B cell (primary cell): ENCODE results near the gene TMC5. TPM values are rescaled to one million over a fixed set of nuclear protein-coding genes. Genes with fewer than 3 reads are reported as not detected.

ENCODE experiments used
- ATAC-seq: fragments of 200-7000 bp; cut with Tn5 transposase; one replicate; pipeline ENCODE4 v1.10.0; 2021; ENCODE audit warnings: low read depth, mild to moderate bottlenecking, moderate number of reproducible peaks, moderate library complexity
- CTCF ChIA-PET: fragments of 350-600 bp; sonication (Branson Sonifier 250); formaldehyde crosslinking; loops from one replicate; lab custom pipeline; 2021; ENCODE audit warnings: antibody characterized with exemption, inconsistent platforms; lab: Charles Lee
- POLR2A ChIA-PET: fragments of 350-600 bp; sonication (Branson Sonifier 250); formaldehyde crosslinking; loops from one replicate; lab custom pipeline; 2021; ENCODE audit warnings: antibody characterized with exemption; lab: Charles Lee
- DNase-seq: peaks from one replicate; pipeline ENCODE4 v3.0.0; 2013
- H2AFZ ChIP-seq: 2 replicates; pipeline ENCODE4 v1.6.1; 2012; ENCODE audit warnings: mild to moderate bottlenecking, low read depth, low read length; ENCODE audit not compliant: insufficient read depth, poor library complexity, severe bottlenecking
- H3K27ac ChIP-seq, 2 donors: 1 replicate in 1 of 2; 2 replicates in 1 of 2; pipeline ENCODE4 v1.5.1; 2012 to 2013; ENCODE audit warnings: low read length in 2 of 2, mild to moderate bottlenecking in 2 of 2, moderate library complexity in 1 of 2
- H3K27me3 ChIP-seq, 4 experiments: fragments of 200-600 bp in 1 of 4; sonication (generic) in 1 of 4; replicated peaks in 1 of 4; 1 replicate in 2 of 4; 2 replicates in 2 of 4; pipeline versions ENCODE4 v1.6.1 to v1.7.0; 2013 to 2016; ENCODE audit warnings: low read length in 3 of 4, mild to moderate bottlenecking in 2 of 4, mixed read lengths in 1 of 4, moderate library complexity in 1 of 4; ENCODE audit not compliant: insufficient read depth in 4 of 4, control insufficient read depth in 3 of 4; ENCODE audit errors: control extremely low read depth in 1 of 4
- H3K36me3 ChIP-seq, 2 experiments: replicated peaks in 1 of 2; 1 replicate in 1 of 2; 2 replicates in 1 of 2; pipeline versions ENCODE4 v1.6.1 to v1.7.1; 2013; ENCODE audit warnings: low read length in 1 of 2; ENCODE audit not compliant: insufficient read depth in 2 of 2, control insufficient read depth in 1 of 2; ENCODE audit errors: control extremely low read depth in 1 of 2, extremely low read depth in 1 of 2
- H3K4me1 ChIP-seq, 2 donors: fragments of 200-600 bp in 1 of 2; sonication (generic) in 1 of 2; 1 replicate in 1 of 2; 2 replicates in 1 of 2; pipeline versions ENCODE4 v1.5.1 to v1.6.1; 2013 to 2017; ENCODE audit warnings: low read length in 2 of 2; ENCODE audit not compliant: control insufficient read depth in 2 of 2, insufficient read depth in 2 of 2
- H3K4me2 ChIP-seq: replicated peaks from 2 replicates; pipeline ENCODE3; 2012; ENCODE audit warnings: mild to moderate bottlenecking, low read depth, low read length; ENCODE audit not compliant: poor library complexity, severe bottlenecking
- H3K4me3 ChIP-seq, 5 experiments: fragments of 200-600 bp in 1 of 5; sonication (generic) in 1 of 5; 1 replicate in 3 of 5; 2 replicates in 2 of 5; pipeline versions ENCODE4 v1.5.1 to v1.7.0; 2011 to 2016; ENCODE audit warnings: low read length in 4 of 5, mild to moderate bottlenecking in 4 of 5, low read depth in 2 of 5, control low read depth in 1 of 5, moderate library complexity in 1 of 5; ENCODE audit not compliant: insufficient read depth in 1 of 5; ENCODE audit errors: control extremely low read depth in 1 of 5, extremely low read depth in 1 of 5
- H3K79me2 ChIP-seq: fragments of 200-600 bp; sonication (generic); one replicate; pipeline ENCODE4 v1.6.0; 2016; ENCODE audit warnings: low read length; ENCODE audit not compliant: control insufficient read depth, insufficient read depth
- H3K9ac ChIP-seq: fragments of 200-600 bp; sonication (generic); 2 replicates; pipeline ENCODE4 v1.6.1; 2017; ENCODE audit warnings: mild to moderate bottlenecking, low read length, moderate library complexity
- H3K9me3 ChIP-seq, 3 donors: one replicate each; pipeline versions ENCODE4 v1.6.1 to v1.7.1; 2013; ENCODE audit warnings: low read length in 2 of 3; ENCODE audit not compliant: control insufficient read depth in 2 of 3, insufficient read depth in 1 of 3; ENCODE audit errors: control extremely low read depth in 1 of 3
- H4K20me1 ChIP-seq: 2 replicates; pipeline ENCODE4 v1.6.0; 2012; ENCODE audit warnings: mild to moderate bottlenecking, low read length; ENCODE audit not compliant: insufficient read depth, control insufficient read depth, poor library complexity, severe bottlenecking
- H3K27ac Mint-ChIP-seq: one replicate; pipeline ENCODE4 v1.8.0; 2021; ENCODE audit warnings: mixed read lengths
- H3K27me3 Mint-ChIP-seq: one replicate; pipeline ENCODE4 v1.8.0; 2021; ENCODE audit warnings: mixed read lengths
- H3K4me1 Mint-ChIP-seq: one replicate; pipeline ENCODE4 v1.8.0; 2021; ENCODE audit warnings: mixed read lengths
- H3K4me3 Mint-ChIP-seq: one replicate; pipeline ENCODE4 v1.8.0; 2021; ENCODE audit warnings: mixed read lengths
- H3K9me3 Mint-ChIP-seq: one replicate; pipeline ENCODE4 v1.8.0; 2022; ENCODE audit warnings: mixed read lengths; ENCODE audit not compliant: insufficient read depth
- CTCF ChIP-seq: fragments of 200-600 bp; IDR thresholded peaks from one replicate; pipeline ENCODE4 v1.8.0; 2022; ENCODE audit warnings: antibody characterized with exemption, mild to moderate bottlenecking
- EZH2 ChIP-seq: IDR thresholded peaks from 2 replicates; pipeline ENCODE4 v1.6.1; 2012; ENCODE audit warnings: borderline replicate concordance, low read depth, mild to moderate bottlenecking, moderate library complexity, low read length; ENCODE audit not compliant: insufficient read depth, poor library complexity, severe bottlenecking
- WGBS: methylation state at CpG from one replicate; pipeline ENCODE4 v1.1.5; 2013; ENCODE audit warnings: missing lambda C conversion rate; ENCODE audit not compliant: insufficient coverage; 5-methylcytosine and 5-hydroxymethylcytosine counted together
- intact Hi-C: fragments of 100-400 bp; cut with micrococcal nuclease; formaldehyde crosslinking; loops from one replicate; pipeline ENCODE4 v1.10.0; 2022
- polyA plus RNA-seq: library from polyadenylated mRNA; depleted of rRNA; stranded (reverse); fragments of >200 nt; gene quantifications from 2 replicates; pipeline ENCODE4 v1.2.3, GENCODE V29; 2012
- total RNA-seq, 2 donors: library from RNA; stranded (reverse); fragments of 120-200 nt in 1 of 2; gene quantifications; 1 replicate in 1 of 2; 2 replicates in 1 of 2; pipeline versions ENCODE4 v1.2.3 to v1.2.4, GENCODE V29; 2013 to 2022

The TMC5 gene
- total and polyA plus RNA-seq, 2 donors (not counting 1 experiment from before 2014, with no cell fraction given): not detected

DNA sequence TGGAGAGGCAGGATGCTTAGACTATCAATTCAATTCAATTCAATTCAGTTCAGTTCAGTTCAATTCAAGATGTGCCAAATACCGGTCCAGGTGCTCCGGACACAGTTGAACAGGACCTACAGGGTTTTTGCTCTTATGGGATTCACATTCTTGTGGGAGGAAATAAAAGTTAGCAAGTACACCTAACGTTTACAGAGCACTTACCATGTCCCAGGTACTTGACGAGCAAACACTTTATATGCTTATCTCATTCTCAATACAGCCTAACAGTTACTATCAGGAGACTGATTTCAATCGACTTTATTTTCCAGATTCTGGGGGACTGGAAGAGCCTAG, 104.7 kb downstream of the TMC5 start:
- POLR2A ChIA-PET: no interaction called here
- Histone ChIP-seq H3K9me3 (no peaks in the 10 kb centered on the region), H3K27ac (peak overlapping the region; percentile 39 to 75), H3K4me2 (peak overlapping the region; percentile 81), H3K4me1 (peaks cover 19 to 37% of the 10 kb centered on the region in 2 donors), H3K4me3 (peak overlapping the region in 3 of 5 experiments; percentile 79 to 87 (median 81)), H3K79me2 (peaks cover 40% of the 10 kb centered on the region), H3K27me3 (no peaks in the 10 kb centered on the region), H2AFZ (peak overlapping the region; percentile 89), H3K9ac (peak overlapping the region; percentile 78), H4K20me1 (no peaks in the 10 kb centered on the region), H3K36me3 (no peaks in the 10 kb centered on the region)
- peak overlapping the region; percentile 95 for H3K4me3 Mint-ChIP-seq
- CTCF ChIA-PET: interaction anchor here (1.1 to 1.5 kb wide), 2 partner anchors 20 to 37 kb away, joined by 3 to 4 read pairs; no protein-coding TSS in a partner anchor
- ATAC-seq (no peak), DNase-seq (no peak)
- H3K27me3 Mint-ChIP-seq: no peaks in the 10 kb centered on the region
- H3K27ac Mint-ChIP-seq: peak overlapping the region; percentile 89
- intact Hi-C loops: loop anchor here (2.0 to 10.0 kb wide), 3 partner anchors 312 to 1222 kb away; partner anchors contain the start of genes SMG1 and THUMPD1
- peaks cover 37% of the 10 kb centered on the region for H3K4me1 Mint-ChIP-seq
- TF ChIP-seq EZH2 (no peak), CTCF (no peak)
- no peaks in the 10 kb centered on the region for H3K9me3 Mint-ChIP-seq
- WGBS: no CpG with 5 or more reads among the region's 5 CpGs

DNA sequence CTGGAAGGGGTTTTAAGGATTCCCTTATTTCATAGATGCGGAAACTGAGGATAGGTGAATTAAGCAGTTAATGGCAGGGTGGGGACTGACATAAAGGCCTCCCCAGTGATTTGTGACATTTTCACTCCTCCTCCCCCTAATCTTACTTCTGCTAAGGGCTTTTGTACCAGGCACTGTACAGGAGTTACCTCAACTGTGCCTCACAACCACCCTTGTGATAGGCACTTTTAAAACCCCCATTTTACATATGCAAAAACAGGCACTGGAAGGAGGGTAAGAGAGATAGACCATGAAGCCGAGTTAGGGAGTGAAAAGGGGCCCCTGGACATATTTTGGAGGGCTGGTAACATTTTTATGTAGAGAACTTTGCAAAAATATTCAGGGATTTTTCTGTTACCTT, 105.1 kb downstream of the TMC5 start:
- intact Hi-C loops: loop anchor here (1.0 to 10.0 kb wide), 6 partner anchors 33 to 1222 kb away; partner anchors contain the start of genes ARL6IP1, COQ7, SMG1 and THUMPD1
- Histone ChIP-seq H4K20me1 (no peaks in the 10 kb centered on the region), H3K27me3 (no peaks in the 10 kb centered on the region), H3K4me3 (no peak overlapping the region), H3K79me2 (peaks cover 40% of the 10 kb centered on the region), H3K9ac (no peak overlapping the region), H2AFZ (no peak overlapping the region), H3K27ac (no peak overlapping the region), H3K36me3 (peaks cover 1 to 2% of the 10 kb centered on the region in 2 experiments), H3K9me3 (no peaks in the 10 kb centered on the region), H3K4me1 (peaks cover 19 to 37% of the 10 kb centered on the region in 2 donors), H3K4me2 (no peak overlapping the region)
- TF ChIP-seq CTCF (no peak), EZH2 (no peak)
- POLR2A ChIA-PET: no interaction called here
- no peak for ATAC-seq
- no CpG with 5 or more reads among the region's 2 CpGs for WGBS
- no peak overlapping the region for H3K27ac Mint-ChIP-seq
- CTCF ChIA-PET: interaction anchor here (1.5 to 3.3 kb wide), 3 partner anchors 34 to 37 kb away, joined by 3 to 12 read pairs (median 7); no protein-coding TSS in a partner anchor
- peaks cover 37% of the 10 kb centered on the region for H3K4me1 Mint-ChIP-seq
- H3K9me3 Mint-ChIP-seq: no peaks in the 10 kb centered on the region
- peak; percentile 17 for DNase-seq
- H3K27me3 Mint-ChIP-seq: no peaks in the 10 kb centered on the region
- peak overlapping the region; percentile 95 for H3K4me3 Mint-ChIP-seq
